ENCODE results near the gene ANXA6. TPM values are rescaled to one million over a fixed set of nuclear protein-coding genes. Genes with fewer than 3 reads are reported as not detected.

Gene ANXA6
- total and polyA plus RNA-seq, 10 donors, result 141 to 295 (median 185) TPM

GRCh38 chr5:151186052-151186451 is 28.5 kb upstream of the ANXA6 start:
- Histone ChIP-seq H3K4me1 (peaks cover 0 to 14% (median 0%) of the 10 kb centered on the region in 6 donors), H3K27me3 (replicated peaks in 1 of 7) (no peaks in the 10 kb centered on the region), H3K9me3 (peaks cover 0 to 18% (median 15%) of the 10 kb centered on the region in 8 donors), H3K36me3 (peaks cover 4 to 99% (median 78%) of the 10 kb centered on the region in 6 donors), H3K4me3 (no peak overlapping the region), H3K27ac (no peak overlapping the region)
- TF ChIP-seq POLR2A (IDR thresholded peaks at IDR 0.05) (no peak), POLR2AphosphoS5 (IDR thresholded peaks at IDR 0.05) (no peak)
- TF ChIP-seq, protein P1, sequence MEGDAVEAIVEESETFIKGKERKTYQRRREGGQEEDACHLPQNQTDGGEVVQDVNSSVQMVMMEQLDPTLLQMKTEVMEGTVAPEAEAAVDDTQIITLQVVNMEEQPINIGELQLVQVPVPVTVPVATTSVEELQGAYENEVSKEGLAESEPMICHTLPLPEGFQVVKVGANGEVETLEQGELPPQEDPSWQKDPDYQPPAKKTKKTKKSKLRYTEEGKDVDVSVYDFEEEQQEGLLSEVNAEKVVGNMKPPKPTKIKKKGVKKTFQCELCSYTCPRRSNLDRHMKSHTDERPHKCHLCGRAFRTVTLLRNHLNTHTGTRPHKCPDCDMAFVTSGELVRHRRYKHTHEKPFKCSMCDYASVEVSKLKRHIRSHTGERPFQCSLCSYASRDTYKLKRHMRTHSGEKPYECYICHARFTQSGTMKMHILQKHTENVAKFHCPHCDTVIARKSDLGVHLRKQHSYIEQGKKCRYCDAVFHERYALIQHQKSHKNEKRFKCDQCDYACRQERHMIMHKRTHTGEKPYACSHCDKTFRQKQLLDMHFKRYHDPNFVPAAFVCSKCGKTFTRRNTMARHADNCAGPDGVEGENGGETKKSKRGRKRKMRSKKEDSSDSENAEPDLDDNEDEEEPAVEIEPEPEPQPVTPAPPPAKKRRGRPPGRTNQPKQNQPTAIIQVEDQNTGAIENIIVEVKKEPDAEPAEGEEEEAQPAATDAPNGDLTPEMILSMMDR (IDR thresholded peaks at IDR 0.05 in 8 of 11, conservative IDR thresholded peaks at IDR 0.05 in 3 of 11), result no peak
- intact Hi-C loops (cut with DNase I; ENCODE audit: low total_unique reads), result no loop called here
- no peak for DNase-seq
- WGBS, 5 donors, result 58 to 85% (median 67%) methylated on average over 5 of the region's 5 CpGs

GRCh38 chr5:151184316-151185042 is 26.9 kb upstream of the ANXA6 start:
- no peaks in the 10 kb centered on the region for H3K4me1 ChIP-seq
- 78 to 91% (median 85%) methylated on average over 10 of the region's 10 CpGs for WGBS, 5 donors
- H3K4me3 ChIP-seq, result no peak overlapping the region
- no peaks in the 10 kb centered on the region for H3K27me3 ChIP-seq (replicated peaks in 1 of 7)
- H3K27ac ChIP-seq, result no peak overlapping the region
- TF ChIP-seq POLR2A (IDR thresholded peaks at IDR 0.05), result no peak
- TF ChIP-seq POLR2AphosphoS5 (IDR thresholded peaks at IDR 0.05), result no peak
- TF ChIP-seq, protein P1 (IDR thresholded peaks at IDR 0.05 in 8 of 11, conservative IDR thresholded peaks at IDR 0.05 in 3 of 11), result no peak
- H3K9me3 ChIP-seq, result peaks cover 0 to 11% (median 10%) of the 10 kb centered on the region in 8 donors
- peaks cover 4 to 100% (median 87%) of the 10 kb centered on the region in 6 donors for H3K36me3 ChIP-seq
- intact Hi-C loops (cut with DNase I; ENCODE audit: low total_unique reads), result no loop called here
- no peak for DNase-seq

- WGBS, 5 donors, result 88 to 100% (median 96%) methylated on average over 6 to 7 of the region's 7 CpGs
- no peaks in the 10 kb centered on the region for H3K27me3 ChIP-seq (replicated peaks in 1 of 7)
- peaks cover 0 to 3% (median 1%) of the 10 kb centered on the region in 8 donors for H3K9me3 ChIP-seq
- intact Hi-C loops (cut with DNase I; ENCODE audit: low total_unique reads), result no loop called here
- H3K36me3 ChIP-seq, result peaks cover 4 to 100% (median 79%) of the 10 kb centered on the region in 6 donors
- peaks cover 0 to 5% (median 0%) of the 10 kb centered on the region in 6 donors for H3K4me1 ChIP-seq
- peak in 1 of 3 donors; percentile 25 for TF ChIP-seq POLR2AphosphoS5 (IDR thresholded peaks at IDR 0.05)
- TF ChIP-seq POLR2A (IDR thresholded peaks at IDR 0.05), result no peak
- TF ChIP-seq, protein P1 (IDR thresholded peaks at IDR 0.05 in 8 of 11, conservative IDR thresholded peaks at IDR 0.05 in 3 of 11), result no peak
- H3K27ac ChIP-seq, result peak overlapping the region in 1 of 8 donors; percentile 17
- no peak overlapping the region for H3K4me3 ChIP-seq
- no peak for DNase-seq
Observed at GRCh38 chr5:151183456-151184245, 26.1 kb upstream of the ANXA6 start.

DNA sequence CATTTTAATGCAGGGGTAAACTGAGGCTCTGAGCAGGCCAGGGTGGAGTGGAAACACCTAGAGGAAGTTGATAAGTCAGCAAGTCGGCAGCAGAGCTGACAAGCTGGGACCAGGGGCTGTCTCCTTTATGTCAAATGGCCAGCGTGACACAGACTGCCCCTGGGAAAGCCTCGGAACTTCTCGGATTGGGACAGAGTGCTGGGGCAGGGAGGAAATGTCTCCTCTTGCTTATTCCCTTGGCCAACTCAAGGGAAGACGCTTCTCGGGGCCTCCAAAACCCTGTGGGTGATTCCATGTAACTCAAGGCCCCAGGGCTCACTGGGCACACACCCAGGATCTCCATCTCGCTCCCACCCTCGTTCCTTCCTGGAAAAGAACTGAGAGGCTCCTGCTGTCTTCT is 25.4 kb upstream of the ANXA6 start:
- Histone ChIP-seq H3K4me1 (peaks cover 0 to 12% (median 0%) of the 10 kb centered on the region in 6 donors), H3K27ac (peak overlapping the region in 1 of 8 donors; percentile 38), H3K4me3 (no peak overlapping the region), H3K36me3 (peaks cover 4 to 100% (median 74%) of the 10 kb centered on the region in 6 donors), H3K9me3 (no peaks in the 10 kb centered on the region), H3K27me3 (replicated peaks in 1 of 7) (no peaks in the 10 kb centered on the region)
- 86 to 92% (median 90%) methylated on average over 6 to 8 of the region's 8 CpGs for WGBS, 5 donors
- TF ChIP-seq POLR2AphosphoS5 (IDR thresholded peaks at IDR 0.05) (no peak), POLR2A (IDR thresholded peaks at IDR 0.05) (no peak)
- TF ChIP-seq, protein P1 (IDR thresholded peaks at IDR 0.05 in 8 of 11, conservative IDR thresholded peaks at IDR 0.05 in 3 of 11), result no peak
- intact Hi-C loops (cut with DNase I; ENCODE audit: low total_unique reads), result no loop called here
- no peak for DNase-seq
